ENCODE data around the gene YWHAE.
"Not testable (repeated sequence)": the region's sequence is repeated elsewhere in the genome, so short reads cannot be mapped to it uniquely, and the experiment has no call there.

YWHAE gene

GRCh38 chr17:1412185-1413110, 12.4 kb upstream of the YWHAE start:
- DNase-seq: no peak

- DNase-seq: no peak
Observed at GRCh38 chr17:1402262-1402586, 2.2 kb upstream of the YWHAE start.

- peak; percentile 24 for DNase-seq
Observed at GRCh38 chr17:1398931-1399678, 917 bp downstream of the YWHAE start.

GRCh38 chr17:1398028-1398427, 2.0 kb downstream of the YWHAE start:
- DNase-seq: no peak

GRCh38 chr17:1395876-1396665, 4.0 kb downstream of the YWHAE start:
- not testable (repeated sequence) for DNase-seq

GRCh38 chr17:1391577-1391976, 8.4 kb downstream of the YWHAE start:
- no peak for DNase-seq

- DNase-seq: no peak
Observed at GRCh38 chr17:1390432-1391367, 9.3 kb downstream of the YWHAE start.

- not testable (repeated sequence) for DNase-seq
Observed at GRCh38 chr17:1387490-1388227, 12.4 kb downstream of the YWHAE start.

GRCh38 chr17:1386675-1387190, 13.3 kb downstream of the YWHAE start:
- DNase-seq: not testable (repeated sequence)

- DNase-seq: no peak
Observed at GRCh38 chr17:1386265-1386664, 13.8 kb downstream of the YWHAE start.

GRCh38 chr17:1385861-1386260, 14.2 kb downstream of the YWHAE start:
- no peak for DNase-seq

GRCh38 chr17:1384905-1385435, 15.1 kb downstream of the YWHAE start:
- no peak for DNase-seq

GRCh38 chr17:1379930-1380313, 20.1 kb downstream of the YWHAE start:
- DNase-seq: peak; percentile 55

- DNase-seq: no peak
Observed at GRCh38 chr17:1379208-1379929, 20.7 kb downstream of the YWHAE start.

GRCh38 chr17:1378476-1378860, 21.6 kb downstream of the YWHAE start:
- not testable (repeated sequence) for DNase-seq

GRCh38 chr17:1377334-1377733, 22.7 kb downstream of the YWHAE start:
- no peak for DNase-seq

GRCh38 chr17:1376061-1376460, 24.0 kb downstream of the YWHAE start:
- DNase-seq: no peak

GRCh38 chr17:1375615-1376014, 24.4 kb downstream of the YWHAE start:
- DNase-seq: peak; percentile 31

- DNase-seq: peak; percentile 33
Observed at GRCh38 chr17:1374431-1375177, 25.4 kb downstream of the YWHAE start.

Data from CD4-positive, alpha-beta T cell treated with Interleukin-10 for 1 hour (primary cell).